PFSK-1 (cell line): ENCODE data around the gene MAS1.

Source experiments
- FOXP2 ChIP-seq: optimal IDR thresholded peaks from 2 replicates; pipeline ENCODE3; 2011; ENCODE audit warnings: borderline replicate concordance, control low read depth, inconsistent platforms; ENCODE audit not compliant: insufficient read depth; ENCODE audit errors: extremely low read length, extremely low read depth
- POLR2AphosphoS5 ChIP-seq: IDR thresholded peaks from 2 replicates; pipeline ENCODE4 v1.6.1; 2012; ENCODE audit warnings: low read depth, mild to moderate bottlenecking, control low read depth, low read length, moderate library complexity
- REST ChIP-seq, 2 experiments: IDR thresholded peaks; 2 replicates each; pipeline versions ENCODE4 v1.6.1 to v1.8.0; 2011 to 2012; ENCODE audit warnings: low read depth in 2 of 2, low read length in 2 of 2, control low read depth in 1 of 2, inconsistent platforms in 1 of 2, mild to moderate bottlenecking in 1 of 2, moderate library complexity in 1 of 2; ENCODE audit not compliant: insufficient read depth in 1 of 2
- SIN3A ChIP-seq: IDR thresholded peaks from 2 replicates; pipeline ENCODE4 v1.6.1; 2012; ENCODE audit warnings: mild to moderate bottlenecking, low read length, moderate library complexity, borderline replicate concordance; ENCODE audit not compliant: insufficient read depth
- TAF1 ChIP-seq: IDR thresholded peaks from 2 replicates; pipeline ENCODE4 v1.6.1; 2012; ENCODE audit warnings: low read length, control low read depth, borderline replicate concordance; ENCODE audit not compliant: insufficient read depth

MAS1 gene

GRCh38 chr6:159939591-159940016 is 48.8 kb downstream of the MAS1 start:
- TF ChIP-seq SIN3A (no peak), FOXP2 (no peak), POLR2AphosphoS5 (no peak), TAF1 (no peak), REST (IDR thresholded peaks at IDR 0.05; ENCODE audit: insufficient read depth in 1 of 2, low read depth in 2 of 2, low read length in 2 of 2) (no peak)
